HepG2 (cell line): ENCODE data around the gene FAM118B. TPM values are rescaled to one million over a fixed set of nuclear protein-coding genes. Genes with fewer than 3 reads are reported as not detected.

Experiments used
- ATAC-seq: fragments of 200-7000 bp; cut with Tn5 transposase; 3 replicates; pipeline ENCODE4 v1.9.1; 2020; ENCODE audit warnings: mild to moderate bottlenecking, moderate library complexity
- BruUV-seq: library from RNA; stranded (reverse); fragments of 400-500 nt; replicated peaks from 2 replicates; lab custom pipeline; 2021; lab: Mats Ljungman, UMichigan
- CTCF ChIA-PET: fragments of 300-600 bp; formaldehyde crosslinking; extraction: SDS; loops from one replicate; lab custom pipeline; 2021; ENCODE audit warnings: low total read pairs, inconsistent platforms, low intra/inter-chr PET ratio; lab: Yijun Ruan, JAX
- POLR2A ChIA-PET: fragments of 350-600 bp; sonication (Branson Sonifier 250); formaldehyde crosslinking; loops from one replicate; lab custom pipeline; 2020; ENCODE audit warnings: antibody characterized with exemption, inconsistent platforms; lab: Yijun Ruan, JAX
- DNase-seq: peaks from one replicate; pipeline ENCODE4 v3.0.0-alpha.2; 2015; ENCODE audit warnings: low spot score
- FAIRE-seq: peaks from 3 replicates; lab custom pipeline; 2011; peaks lifted over from hg19 to GRCh38; lab: Jason Lieb, UNC
- H2AFZ ChIP-seq: one replicate; pipeline ENCODE4 v1.6.1; 2011; ENCODE audit warnings: low read length, inconsistent platforms
- H3K27ac ChIP-seq: fragments of 300-600 bp; 3 replicates; pipeline ENCODE4 v1.8.0; 2011; ENCODE audit warnings: mixed run types, mild to moderate bottlenecking, mixed read lengths, low read length, inconsistent platforms; ENCODE audit not compliant: insufficient read depth; ENCODE audit errors: extremely low read length
- H3K27me3 ChIP-seq, 2 experiments: fragments of 200-600 bp in 1 of 2; 2 replicates in 1 of 2; 3 replicates in 1 of 2; pipeline versions ENCODE4 v1.6.0 to v1.8.0; 2011; ENCODE audit warnings: low read length in 2 of 2, mild to moderate bottlenecking in 2 of 2, moderate library complexity in 2 of 2, inconsistent platforms in 1 of 2; ENCODE audit not compliant: insufficient read depth in 2 of 2, control insufficient read depth in 1 of 2
- H3K36me3 ChIP-seq, 2 experiments: fragments of 200-600 bp in 1 of 2; replicated peaks in 1 of 2; 2 replicates in 1 of 2; 3 replicates in 1 of 2; pipeline versions ENCODE4 v1.5.1 to v1.8.0; 2011; ENCODE audit warnings: low read length in 2 of 2, inconsistent platforms in 1 of 2; ENCODE audit not compliant: insufficient read depth in 2 of 2, control insufficient read depth in 1 of 2
- H3K4me1 ChIP-seq: 2 replicates; pipeline ENCODE4 v1.5.1; 2012; ENCODE audit warnings: low read length, inconsistent platforms; ENCODE audit not compliant: insufficient read depth
- H3K4me2 ChIP-seq: 2 replicates; pipeline ENCODE4 v1.6.0; 2011; ENCODE audit warnings: low read depth, low read length, inconsistent platforms
- H3K4me3 ChIP-seq, 3 experiments: fragments of 200-600 bp in 1 of 3; sonication (generic), shearing (Covaris generic) in 1 of 3; replicated peaks in 1 of 3; 2 replicates each; pipeline ENCODE4 v1.5.1; 2011 to 2016; ENCODE audit warnings: low read length in 3 of 3, inconsistent platforms in 2 of 3, low read depth in 2 of 3, mild to moderate bottlenecking in 2 of 3, control low read depth in 1 of 3, mixed read lengths in 1 of 3; ENCODE audit not compliant: insufficient read depth in 1 of 3
- H3K79me2 ChIP-seq: one replicate; pipeline ENCODE4 v1.6.1; 2011; ENCODE audit warnings: low read length, inconsistent platforms; ENCODE audit not compliant: insufficient read depth
- H3K9ac ChIP-seq: 2 replicates; pipeline ENCODE4 v1.6.0; 2011; ENCODE audit warnings: mild to moderate bottlenecking, low read depth, low read length, inconsistent platforms; ENCODE audit not compliant: insufficient read depth
- H3K9me3 ChIP-seq: 2 replicates; pipeline ENCODE4 v1.5.1; 2012; ENCODE audit warnings: mild to moderate bottlenecking, low read length
- H4K20me1 ChIP-seq: 2 replicates; pipeline ENCODE4 v1.6.0; 2011; ENCODE audit warnings: inconsistent platforms, mild to moderate bottlenecking, low read length, moderate library complexity; ENCODE audit not compliant: insufficient read depth
- MIER2 ChIP-seq: IDR thresholded peaks from 2 replicates; pipeline ENCODE4 v1.6.1; 2016; ENCODE audit warnings: missing biosample characterization, missing genetic modification reagents
- NRL ChIP-seq: sonication (generic); formaldehyde crosslinking; IDR thresholded peaks from 2 replicates; pipeline ENCODE4 v1.5.0; 2020; ENCODE audit warnings: missing genetic modification reagents, mild to moderate bottlenecking, moderate library complexity, borderline replicate concordance
- PHF20 ChIP-seq: sonication (generic); formaldehyde crosslinking; IDR thresholded peaks from 2 replicates; pipeline ENCODE4 v1.5.0; 2020; ENCODE audit warnings: mild to moderate bottlenecking, missing genetic modification reagents
- PPARG ChIP-seq: conservative IDR thresholded peaks from 2 replicates; pipeline ENCODE4 v1.6.1; 2016; ENCODE audit warnings: missing biosample characterization, missing genetic modification reagents
- RNF2 ChIP-seq: fragments of 450-650 bp; conservative IDR thresholded peaks from 2 replicates; pipeline ENCODE4 v1.6.1; 2016; ENCODE audit warnings: low read depth
- SP2 ChIP-seq: sonication (generic); formaldehyde crosslinking; IDR thresholded peaks from 2 replicates; pipeline ENCODE4 v1.5.1; 2020; ENCODE audit warnings: mild to moderate bottlenecking, missing genetic modification reagents
- YY1 ChIP-seq: IDR thresholded peaks from 2 replicates; pipeline ENCODE4 v1.6.1; 2011; ENCODE audit warnings: low read length, low read depth, moderate library complexity, mild to moderate bottlenecking; ENCODE audit not compliant: insufficient read depth, insufficient replicate concordance
- ZBTB34 ChIP-seq: sonication (generic); formaldehyde crosslinking; IDR thresholded peaks from 2 replicates; pipeline ENCODE4 v1.8.0; 2022; ENCODE audit warnings: mild to moderate bottlenecking, missing genetic modification reagents
- ZNF468 ChIP-seq: sonication (generic); formaldehyde crosslinking; IDR thresholded peaks from 2 replicates; pipeline ENCODE4 v1.8.0; 2022; ENCODE audit warnings: mild to moderate bottlenecking, moderate library complexity, missing genetic modification reagents
- ZNF512 ChIP-seq: sonication (generic); formaldehyde crosslinking; IDR thresholded peaks from 2 replicates; pipeline ENCODE4 v1.4.0; 2020; ENCODE audit warnings: mild to moderate bottlenecking, missing genetic modification reagents
- ZNF598 ChIP-seq: sonication (generic); formaldehyde crosslinking; IDR thresholded peaks from 2 replicates; pipeline ENCODE4 v1.5.1; 2020; ENCODE audit warnings: mild to moderate bottlenecking, missing genetic modification reagents, borderline replicate concordance
- ZNF784 ChIP-seq: sonication (generic); formaldehyde crosslinking; IDR thresholded peaks from 2 replicates; pipeline ENCODE4 v1.5.1; 2020; ENCODE audit warnings: missing genetic modification reagents, mild to moderate bottlenecking, borderline replicate concordance
- WGBS: methylation state at CpG from one replicate; pipeline ENCODE4 v1.1.6; 2017; ENCODE audit warnings: low lambda C conversion rate; 5-methylcytosine and 5-hydroxymethylcytosine counted together
- in situ Hi-C: cut with HindIII; loops from 2 replicates; pipeline ENCODE4 v1.10.0; 2017; ENCODE audit warnings: low pct_unique_long_range_greater_than_20kb; ENCODE audit not compliant: extremely low pct_ligation_motif_present
- intact Hi-C: fragments of 100-400 bp; cut with micrococcal nuclease; formaldehyde crosslinking; loops from one replicate; pipeline ENCODE4 v1.10.0; 2022; ENCODE audit not compliant: unreplicated experiment
- polyA plus RNA-seq, 8 experiments: library from polyadenylated mRNA; depleted of rRNA in 3 of 8; stranded (reverse) in 7 of 8; unstranded in 1 of 8; fragments of >200 nt; fragmentation: Illumina TruSeq in 4 of 8; extraction: Trizol in 4 of 8; gene quantifications; 2 replicates each; pipeline versions ENCODE4 v1.2.1 to v1.2.3, GENCODE V29; 2011 to 2016; ENCODE audit warnings: low read depth in 4 of 8, missing spikeins in 1 of 8, mixed read lengths in 1 of 8; ENCODE audit not compliant: insufficient read depth in 1 of 8
- total RNA-seq, 5 experiments: library from RNA; depleted of rRNA; stranded (reverse); fragments of >200 nt; fragmentation: Illumina TruSeq; extraction: Trizol; gene quantifications; 2 replicates each; pipeline ENCODE4 v1.2.3, GENCODE V29; 2016; ENCODE audit warnings: low read depth in 1 of 5

The FAM118B gene
- total and polyA plus RNA-seq, 2 of the 13 experiments (the other 11 are each of a cell fraction or from before 2014, with no cell fraction given) = 10.2 to 25.7 TPM

- no peaks in the 10 kb centered on the region for H4K20me1 ChIP-seq
- DNase-seq = no peak
- peaks cover 12% of the 10 kb centered on the region for H3K79me2 ChIP-seq
- no peak overlapping the region for H3K9ac ChIP-seq
- 98% methylated on average over 10 of the region's 14 CpGs for WGBS
- H3K4me3 ChIP-seq = no peak overlapping the region
- CTCF ChIA-PET = no interaction called here
- in situ Hi-C loops = loop anchor here (25.0 kb wide), 1 partner anchor 568 kb away; the partner anchor contains the start of gene CHEK1
- POLR2A ChIA-PET = no interaction called here
- H3K4me2 ChIP-seq = no peak overlapping the region
- peaks cover 28 to 80% of the 10 kb centered on the region in 2 experiments for H3K36me3 ChIP-seq
- no TSS peak for BruUV-seq
- no peak for FAIRE-seq
- intact Hi-C loops = no loop called here
- no peak for ATAC-seq
- no peaks in the 10 kb centered on the region for H3K27me3 ChIP-seq
- no peak overlapping the region for H3K27ac ChIP-seq
- H3K4me1 ChIP-seq = peaks cover 24% of the 10 kb centered on the region
- TF ChIP-seq MIER2 (CRISPR knock-in tag) (no peak), RNF2 (no peak), PHF20 (no peak), ZNF598 (CRISPR knock-in tag) (no peak), ZNF512 (CRISPR knock-in tag) (no peak), ZNF468 (CRISPR knock-in tag) (no peak), PPARG (CRISPR knock-in tag) (no peak), NRL (CRISPR knock-in tag) (no peak), SP2 (CRISPR knock-in tag) (no peak), ZBTB34 (CRISPR knock-in tag) (no peak), YY1 (no peak), ZNF784 (CRISPR knock-in tag) (no peak)
- no peaks in the 10 kb centered on the region for H3K9me3 ChIP-seq
- H2AFZ ChIP-seq = no peak overlapping the region
Observed at GRCh38 chr11:126205359-126205758, 6.2 kb upstream of the FAM118B start.
